ENCODE results near the gene FNDC7. TPM values are rescaled to one million over a fixed set of nuclear protein-coding genes. Genes with fewer than 3 reads are reported as not detected.

FNDC7 gene
- total RNA-seq, 1 donor from 2014 or later = not detected

GRCh38 chr1:108668777-108669176 is 43.9 kb upstream of the FNDC7 start:
- Mint-ChIP-seq H3K27me3 (no peaks in the 10 kb centered on the region), H3K4me3 (no peak overlapping the region), H3K4me1 (ENCODE audit: unreplicated experiment) (no peaks in the 10 kb centered on the region), H3K27ac (no peak overlapping the region), H3K36me3 (no peaks in the 10 kb centered on the region), H3K9me3 (no peaks in the 10 kb centered on the region)
- no peak for DNase-seq (ENCODE audit: extremely low spot score, unreplicated experiment)
- TF ChIP-seq, protein P1, sequence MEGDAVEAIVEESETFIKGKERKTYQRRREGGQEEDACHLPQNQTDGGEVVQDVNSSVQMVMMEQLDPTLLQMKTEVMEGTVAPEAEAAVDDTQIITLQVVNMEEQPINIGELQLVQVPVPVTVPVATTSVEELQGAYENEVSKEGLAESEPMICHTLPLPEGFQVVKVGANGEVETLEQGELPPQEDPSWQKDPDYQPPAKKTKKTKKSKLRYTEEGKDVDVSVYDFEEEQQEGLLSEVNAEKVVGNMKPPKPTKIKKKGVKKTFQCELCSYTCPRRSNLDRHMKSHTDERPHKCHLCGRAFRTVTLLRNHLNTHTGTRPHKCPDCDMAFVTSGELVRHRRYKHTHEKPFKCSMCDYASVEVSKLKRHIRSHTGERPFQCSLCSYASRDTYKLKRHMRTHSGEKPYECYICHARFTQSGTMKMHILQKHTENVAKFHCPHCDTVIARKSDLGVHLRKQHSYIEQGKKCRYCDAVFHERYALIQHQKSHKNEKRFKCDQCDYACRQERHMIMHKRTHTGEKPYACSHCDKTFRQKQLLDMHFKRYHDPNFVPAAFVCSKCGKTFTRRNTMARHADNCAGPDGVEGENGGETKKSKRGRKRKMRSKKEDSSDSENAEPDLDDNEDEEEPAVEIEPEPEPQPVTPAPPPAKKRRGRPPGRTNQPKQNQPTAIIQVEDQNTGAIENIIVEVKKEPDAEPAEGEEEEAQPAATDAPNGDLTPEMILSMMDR (conservative IDR thresholded peaks at IDR 0.05) = no peak

- H3K36me3 Mint-ChIP-seq = no peaks in the 10 kb centered on the region
- no peak overlapping the region for H3K27ac Mint-ChIP-seq
- no peak for DNase-seq (ENCODE audit: extremely low spot score, unreplicated experiment)
- H3K4me1 Mint-ChIP-seq (ENCODE audit: unreplicated experiment) = no peaks in the 10 kb centered on the region
- peaks cover 3% of the 10 kb centered on the region for H3K9me3 Mint-ChIP-seq
- TF ChIP-seq, protein P1 (conservative IDR thresholded peaks at IDR 0.05) = no peak
- no peak overlapping the region for H3K4me3 Mint-ChIP-seq
- H3K27me3 Mint-ChIP-seq = no peaks in the 10 kb centered on the region
Measured at GRCh38 chr1:108669679-108670078, 43.0 kb upstream of the FNDC7 start.

GRCh38 chr1:108670131-108670773 is 42.5 kb upstream of the FNDC7 start:
- H3K9me3 Mint-ChIP-seq = peaks cover 5% of the 10 kb centered on the region
- H3K27me3 Mint-ChIP-seq = no peaks in the 10 kb centered on the region
- no peaks in the 10 kb centered on the region for H3K36me3 Mint-ChIP-seq
- H3K4me3 Mint-ChIP-seq = no peak overlapping the region
- H3K4me1 Mint-ChIP-seq (ENCODE audit: unreplicated experiment) = no peaks in the 10 kb centered on the region
- TF ChIP-seq, protein P1 (conservative IDR thresholded peaks at IDR 0.05) = no peak
- H3K27ac Mint-ChIP-seq = no peak overlapping the region
- no peak for DNase-seq (ENCODE audit: extremely low spot score, unreplicated experiment)

DNA sequence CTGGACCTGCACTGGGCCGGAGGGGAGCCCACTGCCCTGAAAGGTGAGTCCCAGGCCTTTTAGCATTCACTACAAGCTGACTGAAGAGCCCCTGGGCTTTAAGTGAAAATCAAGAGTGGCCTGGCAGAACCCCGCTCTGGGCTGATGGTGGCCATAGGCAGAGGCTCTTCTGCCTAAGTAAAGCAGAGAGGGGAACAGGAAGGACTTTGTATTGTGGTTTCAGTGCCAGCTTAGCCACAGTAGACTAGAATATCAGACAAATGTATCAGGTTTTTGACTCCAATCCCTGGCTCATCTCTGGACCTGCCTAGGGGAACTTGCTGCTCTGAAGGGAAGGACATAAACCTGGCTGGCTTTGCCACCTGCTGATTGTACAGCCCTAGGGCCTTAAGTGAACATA is 41.6 kb upstream of the FNDC7 start:
- H3K4me3 Mint-ChIP-seq = no peak overlapping the region
- H3K36me3 Mint-ChIP-seq = no peaks in the 10 kb centered on the region
- H3K9me3 Mint-ChIP-seq = peaks cover 5% of the 10 kb centered on the region
- H3K27ac Mint-ChIP-seq = no peak overlapping the region
- no peak for DNase-seq (ENCODE audit: extremely low spot score, unreplicated experiment)
- no peaks in the 10 kb centered on the region for H3K4me1 Mint-ChIP-seq (ENCODE audit: unreplicated experiment)
- TF ChIP-seq, protein P1 (conservative IDR thresholded peaks at IDR 0.05) = no peak
- H3K27me3 Mint-ChIP-seq = no peaks in the 10 kb centered on the region

- DNase-seq (ENCODE audit: extremely low spot score, unreplicated experiment) = no peak
- no peaks in the 10 kb centered on the region for H3K36me3 Mint-ChIP-seq
Measured at GRCh38 chr1:108678706-108679105, 34.0 kb upstream of the FNDC7 start.

More at GRCh38 chr1:108678706-108679105, 34.0 kb upstream of the FNDC7 start:
- TF ChIP-seq, protein P1 (conservative IDR thresholded peaks at IDR 0.05) = no peak
- no peak overlapping the region for H3K4me3 Mint-ChIP-seq
- no peak overlapping the region for H3K27ac Mint-ChIP-seq
- H3K27me3 Mint-ChIP-seq = no peaks in the 10 kb centered on the region
- peaks cover 5% of the 10 kb centered on the region for H3K4me1 Mint-ChIP-seq (ENCODE audit: unreplicated experiment)
- H3K9me3 Mint-ChIP-seq = peaks cover 9% of the 10 kb centered on the region
